Fibroblast of pulmonary artery (primary cell): ENCODE results near the gene TSC22D3.

Source experiments
- DNase-seq: peaks from one replicate; pipeline ENCODE4 v3.0.0-alpha.2; 2010; ENCODE audit warnings: low read depth
- H3K4me3 ChIP-seq: replicated peaks from 2 replicates; pipeline ENCODE4 v1.5.1; 2011; ENCODE audit warnings: low read depth, mild to moderate bottlenecking, control low read depth, low read length, moderate library complexity
- TF ChIP-seq, protein P1 (sequence below): IDR thresholded peaks from 2 replicates; pipeline ENCODE4 v1.5.1; 2011; ENCODE audit warnings: mild to moderate bottlenecking, control low read depth, low read length, inconsistent platforms; ENCODE audit errors: missing control alignments

TSC22D3 gene

DNA sequence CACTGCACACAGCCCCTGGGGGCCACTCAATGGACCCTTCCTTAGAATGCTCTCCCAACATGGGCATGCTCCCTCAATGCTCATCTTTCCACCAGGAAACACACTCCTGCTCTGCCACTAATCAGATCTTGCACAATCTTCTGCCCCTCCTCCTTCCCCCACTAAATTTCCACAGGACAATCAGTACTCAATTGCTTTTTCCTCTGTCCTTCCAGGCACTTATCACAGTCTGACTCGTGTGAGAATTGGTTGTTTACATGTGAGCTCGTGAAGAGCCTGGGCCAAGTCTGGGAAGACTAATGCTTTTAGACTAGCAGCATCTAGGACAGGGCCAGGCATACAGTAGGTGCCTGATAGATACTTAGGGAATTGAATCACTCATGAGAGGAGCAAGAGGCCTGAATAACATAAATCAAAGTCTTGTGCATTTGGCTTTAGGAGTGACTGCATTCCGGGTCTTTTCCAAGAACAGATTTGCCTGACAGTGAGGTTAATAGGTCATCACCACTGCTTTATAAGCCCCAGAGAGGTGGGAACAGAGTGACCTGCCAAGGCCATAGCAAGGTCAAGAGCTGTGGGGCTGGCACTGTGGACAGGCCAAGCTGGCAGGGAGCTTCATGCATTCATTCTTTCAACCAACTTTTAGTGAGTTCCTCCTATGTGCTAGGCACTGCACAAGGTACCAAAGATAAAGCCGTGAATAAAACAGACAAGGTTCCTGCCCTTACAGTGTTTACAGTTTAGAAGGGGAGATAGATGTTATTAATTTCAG lies 92.3 kb downstream of the TSC22D3 start:
- peak; percentile 64 for DNase-seq
- no peak overlapping the region for H3K4me3 ChIP-seq
- TF ChIP-seq, protein P1, sequence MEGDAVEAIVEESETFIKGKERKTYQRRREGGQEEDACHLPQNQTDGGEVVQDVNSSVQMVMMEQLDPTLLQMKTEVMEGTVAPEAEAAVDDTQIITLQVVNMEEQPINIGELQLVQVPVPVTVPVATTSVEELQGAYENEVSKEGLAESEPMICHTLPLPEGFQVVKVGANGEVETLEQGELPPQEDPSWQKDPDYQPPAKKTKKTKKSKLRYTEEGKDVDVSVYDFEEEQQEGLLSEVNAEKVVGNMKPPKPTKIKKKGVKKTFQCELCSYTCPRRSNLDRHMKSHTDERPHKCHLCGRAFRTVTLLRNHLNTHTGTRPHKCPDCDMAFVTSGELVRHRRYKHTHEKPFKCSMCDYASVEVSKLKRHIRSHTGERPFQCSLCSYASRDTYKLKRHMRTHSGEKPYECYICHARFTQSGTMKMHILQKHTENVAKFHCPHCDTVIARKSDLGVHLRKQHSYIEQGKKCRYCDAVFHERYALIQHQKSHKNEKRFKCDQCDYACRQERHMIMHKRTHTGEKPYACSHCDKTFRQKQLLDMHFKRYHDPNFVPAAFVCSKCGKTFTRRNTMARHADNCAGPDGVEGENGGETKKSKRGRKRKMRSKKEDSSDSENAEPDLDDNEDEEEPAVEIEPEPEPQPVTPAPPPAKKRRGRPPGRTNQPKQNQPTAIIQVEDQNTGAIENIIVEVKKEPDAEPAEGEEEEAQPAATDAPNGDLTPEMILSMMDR, result no peak

DNA sequence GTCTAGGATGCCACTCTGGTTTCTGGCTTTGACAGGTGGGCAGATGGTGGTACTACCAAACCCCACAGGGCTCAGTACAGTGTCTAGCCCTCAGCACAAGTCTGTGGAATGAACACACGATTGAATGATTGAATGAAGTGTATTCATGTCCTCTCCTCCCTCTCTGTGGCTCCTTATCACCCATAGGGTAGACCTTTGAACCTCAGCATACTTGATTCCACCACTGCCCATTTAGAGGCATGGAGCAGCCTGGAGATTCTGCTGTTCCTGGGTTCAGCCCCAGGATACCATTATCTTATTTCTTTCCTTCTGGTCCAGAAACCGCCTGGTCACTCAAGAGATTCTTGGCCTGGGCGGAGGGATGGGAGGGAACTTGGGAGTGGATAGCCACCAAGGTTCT lies 93.3 kb downstream of the TSC22D3 start:
- no peak overlapping the region for H3K4me3 ChIP-seq
- DNase-seq, result no peak
- TF ChIP-seq, protein P1, result no peak

DNA sequence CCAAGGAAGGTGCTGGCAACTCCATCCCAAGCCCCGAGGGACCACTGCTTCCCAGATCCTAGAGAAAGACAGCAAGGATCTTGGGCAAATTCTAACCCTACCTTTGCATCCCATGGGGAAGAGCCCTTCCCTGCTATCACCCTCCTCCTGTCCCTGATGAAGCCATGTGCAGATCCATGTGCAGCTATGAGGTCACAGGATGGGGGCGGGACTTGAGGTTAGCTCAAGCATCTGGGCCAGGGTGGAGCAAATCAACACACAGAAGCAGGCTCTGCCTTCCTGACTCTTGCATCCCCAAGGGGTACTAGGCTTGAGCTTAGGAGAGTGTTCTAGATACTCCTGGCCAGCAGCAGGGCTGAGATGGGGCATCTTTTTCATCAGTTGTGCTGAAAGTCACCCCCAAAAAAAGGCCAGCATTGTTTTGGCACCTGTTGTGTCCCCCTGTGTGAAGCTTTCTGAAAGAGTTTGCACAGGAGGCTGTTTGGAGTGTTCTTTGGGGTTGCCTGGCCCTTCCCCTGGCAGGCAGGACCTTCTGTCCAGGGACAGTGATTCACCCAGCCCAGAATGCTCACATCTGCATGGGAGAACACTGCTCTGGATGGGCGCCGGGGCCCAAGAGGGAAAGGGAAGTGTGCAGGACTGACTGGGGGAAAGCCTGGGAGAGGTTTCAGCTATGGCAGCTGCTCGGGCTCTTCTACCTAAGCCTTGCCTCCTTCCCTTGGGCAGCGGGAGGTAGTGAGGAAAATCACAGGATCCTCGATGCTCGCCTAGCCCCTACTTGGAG lies 96.4 kb downstream of the TSC22D3 start:
- DNase-seq, result peak; percentile 87
- TF ChIP-seq, protein P1, result no peak
- no peak overlapping the region for H3K4me3 ChIP-seq

DNA sequence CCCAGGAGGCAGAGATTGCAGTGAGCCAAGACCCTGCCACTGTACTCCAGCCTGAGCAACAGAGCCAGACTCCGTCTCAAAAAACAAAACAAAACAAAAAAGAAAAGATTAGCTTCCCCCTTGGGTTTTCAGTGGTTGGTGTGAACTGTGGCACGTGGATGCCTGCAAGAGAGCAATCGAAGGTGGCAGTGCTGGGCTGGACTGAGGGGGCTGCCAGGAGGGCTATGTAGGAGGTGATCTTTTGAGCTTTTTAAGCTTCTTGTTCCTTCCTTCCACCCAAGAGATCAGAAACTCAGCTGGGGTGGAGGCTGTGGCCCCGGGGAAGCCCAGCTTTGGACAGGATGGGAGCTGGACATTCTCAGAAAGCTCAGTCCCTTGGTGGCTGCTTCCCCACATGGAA lies 97.7 kb downstream of the TSC22D3 start:
- peak; percentile 16 for DNase-seq
- no peak overlapping the region for H3K4me3 ChIP-seq
- TF ChIP-seq, protein P1, result no peak

DNA sequence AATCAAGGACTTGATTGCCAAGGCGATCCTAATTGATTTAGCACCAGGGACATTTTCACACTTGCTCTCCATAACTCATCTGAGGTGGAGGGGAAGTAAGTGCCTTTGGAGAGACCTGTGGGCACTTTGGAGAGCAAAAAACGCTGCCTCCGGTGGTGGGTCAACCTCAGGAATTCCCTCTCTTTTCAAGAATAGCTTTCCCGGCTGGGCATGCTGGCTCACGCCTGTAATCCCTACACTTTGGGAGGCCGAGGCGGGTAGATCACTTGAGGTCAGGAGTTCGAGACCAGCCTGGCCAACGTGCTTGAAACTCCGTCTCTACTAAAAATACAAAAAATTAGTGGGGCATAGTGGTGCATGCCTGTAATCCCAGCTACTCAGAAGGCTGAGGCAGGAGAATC lies 98.1 kb downstream of the TSC22D3 start:
- peak overlapping the region; percentile 14 for H3K4me3 ChIP-seq
- TF ChIP-seq, protein P1, result no peak
- peak; percentile 38 for DNase-seq

DNA sequence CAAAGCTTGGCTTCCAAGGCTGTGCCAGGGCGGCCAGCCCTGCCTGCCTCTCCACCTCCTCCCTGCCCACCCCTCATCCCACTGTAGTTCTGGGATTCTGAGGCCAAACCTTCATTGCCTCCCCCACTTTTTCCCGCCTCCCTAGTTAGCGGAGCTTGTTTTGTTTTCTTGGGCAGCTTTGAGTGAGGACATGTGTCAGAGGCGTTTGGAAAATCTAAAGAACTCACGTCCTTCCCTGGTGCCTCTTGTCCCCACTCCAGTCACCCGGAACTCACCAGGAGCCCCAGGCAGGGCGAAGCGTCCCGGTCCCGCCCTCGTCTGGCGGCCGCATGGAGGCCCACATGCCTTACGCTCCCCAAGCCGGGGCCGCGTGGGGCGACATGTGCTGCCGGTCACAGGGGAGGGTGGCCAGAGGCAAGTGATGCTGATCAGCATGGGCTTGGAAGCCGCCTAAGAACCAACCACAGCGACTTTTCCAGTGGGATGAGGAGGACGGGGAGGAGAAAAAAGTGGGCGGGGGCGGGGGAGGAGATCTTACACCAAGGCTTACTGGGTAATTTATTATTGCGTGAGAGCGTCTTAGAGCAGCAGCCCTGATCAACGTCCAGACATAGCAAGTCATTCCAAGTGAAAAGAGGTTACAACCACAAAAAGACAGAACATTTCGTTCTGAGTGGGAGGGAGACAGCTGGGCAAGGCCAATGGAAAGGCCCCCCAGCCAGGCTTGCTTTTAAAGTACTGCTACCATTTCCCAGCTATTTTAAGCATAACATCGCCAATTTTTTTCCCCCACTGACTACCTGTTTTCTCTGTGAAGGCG lies 98.8 kb downstream of the TSC22D3 start:
- peak; percentile 97 for DNase-seq
- H3K4me3 ChIP-seq, result peak overlapping the region; percentile 82
- TF ChIP-seq, protein P1, result no peak
